Subcutaneous adipose tissue (tissue), 4 donors: Measurements from ENCODE around the gene AKNAD1. TPM values are rescaled to one million over a fixed set of nuclear protein-coding genes. Genes with fewer than 3 reads are reported as not detected.

Experiments
- CTCF ChIP-seq: fragments of 450-650 bp; IDR thresholded peaks from one replicate; pipeline ENCODE4 v1.5.1; 2016; ENCODE audit warnings: low read depth, mild to moderate bottlenecking, control low read depth, antibody characterized with exemption, moderate library complexity
- total RNA-seq, 4 donors: library from RNA; depleted of rRNA; stranded (reverse); fragments of >200 nt; gene quantifications; one replicate each; pipeline ENCODE4 v1.1.0, GENCODE V29; 2016

The AKNAD1 gene
- total RNA-seq, 4 donors from 2014 or later: 0.57 to 2.9 (median 1.3) TPM; not detected in 1

- TF ChIP-seq CTCF: no peak
Measured at GRCh38 chr1:108779455-108779854, 77.4 kb downstream of the AKNAD1 start.

- TF ChIP-seq CTCF: no peak
Measured at GRCh38 chr1:108777839-108778238, 79.1 kb downstream of the AKNAD1 start.

DNA sequence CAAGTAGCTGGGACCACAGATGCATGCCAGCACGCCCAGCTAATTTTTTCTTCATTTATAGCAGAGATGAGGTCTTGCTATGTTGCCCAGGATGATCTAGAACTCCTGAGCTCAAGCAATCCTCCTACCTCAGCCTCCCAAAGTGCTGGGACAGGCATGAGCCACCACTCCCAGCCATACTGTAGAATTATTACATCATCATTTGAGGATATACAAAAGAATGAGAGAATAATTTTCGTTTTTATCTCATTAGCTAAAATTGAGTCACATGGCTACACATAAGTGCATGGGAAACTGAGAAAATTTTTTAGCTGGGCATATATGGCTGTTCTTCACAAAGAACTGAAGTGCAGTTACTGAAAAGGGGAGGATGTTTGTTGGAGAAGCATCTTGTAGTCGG is 89.2 kb downstream of the AKNAD1 start:
- no peak for TF ChIP-seq CTCF

DNA sequence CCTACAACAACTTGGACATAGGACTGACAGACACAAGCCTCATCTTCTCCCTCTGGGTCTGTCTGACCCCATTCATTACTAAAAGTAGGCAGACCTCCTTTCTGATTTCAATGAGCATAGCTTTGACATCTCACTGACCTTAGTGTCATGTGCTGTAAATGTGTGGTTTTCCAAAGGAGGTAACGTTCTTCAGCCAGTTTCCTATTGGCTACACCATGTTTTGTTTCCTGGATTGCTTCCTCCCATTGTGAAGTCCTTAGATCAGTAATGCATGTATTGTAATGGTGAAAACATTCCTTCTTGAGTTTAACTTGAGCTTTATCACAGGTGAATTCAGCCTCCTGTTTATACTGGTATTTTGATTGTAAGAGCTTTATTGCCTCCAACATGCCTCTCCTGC is 89.8 kb downstream of the AKNAD1 start:
- no peak for TF ChIP-seq CTCF

Other genes starting within 250 kb of the AKNAD1 start
- gene HENMT1, start 196.0 kb downstream of the AKNAD1 start, total RNA-seq: 1 to 10 TPM; 3.3 to 8.7 (median 6.2) TPM
- gene PRPF38B, start 164.8 kb downstream of the AKNAD1 start, total RNA-seq: 10 to 100 TPM; 31.7 to 37.7 (median 35.1) TPM
- not detected for gene FNDC7, start 144.2 kb downstream of the AKNAD1 start, total RNA-seq
- gene STXBP3, start 110.4 kb downstream of the AKNAD1 start, total RNA-seq: 10 to 100 TPM; 41.4 to 97.0 (median 79.1) TPM
- gene GPSM2, start 19.9 kb upstream of the AKNAD1 start, total RNA-seq: 10 to 100 TPM; 19.2 to 27.4 (median 22.2) TPM
- 10 to 100 TPM; 22.8 to 27.3 (median 26.2) TPM for gene CLCC1, start 106.4 kb upstream of the AKNAD1 start, total RNA-seq
- 10 to 100 TPM; 13.0 to 18.1 (median 13.7) TPM for gene WDR47, start 185.0 kb upstream of the AKNAD1 start, total RNA-seq
- 100 to 1,000 TPM in 1 of 4 donors, 10 to 100 TPM in 3; 19.2 to 102 (median 25.9) TPM for gene TAF13, start 218.9 kb upstream of the AKNAD1 start, total RNA-seq
- 10 to 100 TPM; 26.9 to 35.0 (median 30.6) TPM for gene TMEM167B, start 233.7 kb upstream of the AKNAD1 start, total RNA-seq